ENCODE measurements around the gene SNX20.

SNX20 gene

DNA sequence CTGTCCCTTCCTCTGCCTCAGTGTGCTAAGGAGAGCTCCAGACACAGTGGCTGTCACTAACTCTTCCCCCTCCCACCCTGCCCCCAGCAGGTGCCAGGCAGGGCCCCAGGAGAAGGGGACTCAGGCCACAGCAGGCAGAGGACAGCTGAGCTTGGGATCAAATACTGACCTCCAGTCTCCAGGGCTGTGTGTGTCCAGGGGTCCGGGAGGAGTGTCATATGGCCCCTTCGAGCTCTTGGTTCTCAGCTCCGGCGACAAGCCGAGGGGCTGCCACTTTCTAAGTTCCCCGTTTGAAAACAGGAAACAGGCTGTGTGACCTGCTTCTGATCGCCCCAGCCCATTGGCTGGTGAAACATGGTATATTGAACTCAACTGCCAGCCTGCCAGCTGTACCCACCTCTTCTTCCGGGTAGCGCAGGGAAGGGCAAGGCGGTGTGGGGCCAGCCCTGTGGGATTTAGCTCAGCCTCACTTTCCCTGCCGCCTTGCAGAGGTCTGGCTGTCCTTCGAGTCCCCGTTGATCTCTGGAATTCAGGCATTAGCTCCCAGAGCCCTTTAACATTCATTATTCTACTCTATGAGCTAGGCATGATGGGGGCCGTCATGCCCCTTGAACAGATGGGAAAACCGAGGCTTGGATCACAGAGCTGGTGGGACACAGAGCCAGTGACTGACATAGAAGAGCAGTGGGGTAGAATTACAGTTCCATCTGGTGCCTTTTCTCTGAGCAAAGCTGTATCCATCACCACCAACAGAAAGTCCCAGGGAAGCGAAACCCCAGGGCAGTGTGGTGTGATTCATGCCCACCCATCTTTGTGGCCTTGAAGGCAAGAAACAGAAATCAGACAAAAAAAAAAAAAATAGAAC lies at the start of gene SNX20:
Gene SNX20, minus strand, starts transcription at position 292 of the 865 bp plus-strand sequence. CDS start 3,786 bp downstream, outside the sequence.
- no peak for DNase-seq

GRCh38 chr16:50724306-50724705 lies 43.2 kb upstream of the SNX20 start:
- no peak for DNase-seq

DNA sequence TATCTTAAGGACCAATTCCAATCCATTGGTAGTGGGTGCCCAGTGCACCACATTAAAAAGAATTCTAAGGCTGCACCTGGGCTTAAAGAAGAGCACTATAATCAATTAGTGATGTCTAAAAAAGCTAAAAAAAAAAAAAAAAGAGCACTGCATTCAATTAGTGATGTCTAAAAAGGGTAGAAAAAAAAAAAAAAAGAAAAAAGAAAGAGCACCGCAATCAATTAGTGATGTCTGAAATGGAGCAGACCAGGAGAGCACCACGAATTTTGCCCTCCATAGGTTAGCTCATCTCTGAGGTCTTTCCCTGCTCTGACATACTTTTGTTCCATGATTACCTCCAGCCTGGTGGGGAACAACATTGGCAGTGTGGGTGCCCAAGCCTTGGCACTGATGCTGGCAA lies 41.8 kb upstream of the SNX20 start:
- DNase-seq, result no peak

GRCh38 chr16:50722405-50722737 lies 41.3 kb upstream of the SNX20 start:
- DNase-seq, result no peak

DNA sequence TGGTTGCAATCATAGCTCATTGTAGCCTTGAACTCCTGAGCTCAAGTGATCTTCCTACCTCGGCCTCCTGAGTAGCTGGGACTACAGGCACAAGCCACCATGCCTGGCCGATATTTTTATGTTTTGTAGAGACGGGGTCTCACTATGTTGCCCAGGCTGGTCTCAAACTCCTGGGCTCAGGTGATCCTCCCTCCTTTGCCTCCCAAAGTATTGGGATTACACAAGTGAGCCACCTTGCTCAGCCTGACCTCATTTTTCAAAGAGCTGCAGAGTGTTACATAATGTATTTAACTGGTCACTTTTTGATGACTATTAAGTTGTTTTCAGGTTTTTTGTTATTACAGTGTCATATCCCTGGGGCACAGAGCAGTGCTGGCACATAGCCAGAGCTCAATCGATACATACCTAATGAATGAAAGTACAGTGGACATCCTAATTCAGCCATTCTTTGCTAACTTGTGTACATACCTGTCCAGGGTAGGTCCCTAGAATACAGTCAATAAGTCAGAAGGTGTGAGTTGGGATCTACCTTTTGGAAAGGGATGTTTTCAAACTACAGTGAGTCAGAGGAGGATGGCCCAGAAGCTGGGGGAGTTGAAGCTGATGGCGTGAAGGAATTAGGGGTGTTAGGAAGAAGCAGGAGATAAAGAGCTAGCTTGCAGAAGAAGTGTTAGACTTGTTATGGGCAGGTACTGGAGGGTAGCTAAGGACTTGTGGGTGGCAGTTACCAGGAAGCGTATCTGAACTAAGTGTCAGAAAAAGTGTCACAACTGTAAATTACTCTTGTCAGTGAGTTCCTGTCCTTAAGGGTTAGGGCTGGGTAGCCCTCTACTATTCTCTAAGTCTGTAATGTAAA lies 40.7 kb upstream of the SNX20 start:
- no peak for DNase-seq

DNA sequence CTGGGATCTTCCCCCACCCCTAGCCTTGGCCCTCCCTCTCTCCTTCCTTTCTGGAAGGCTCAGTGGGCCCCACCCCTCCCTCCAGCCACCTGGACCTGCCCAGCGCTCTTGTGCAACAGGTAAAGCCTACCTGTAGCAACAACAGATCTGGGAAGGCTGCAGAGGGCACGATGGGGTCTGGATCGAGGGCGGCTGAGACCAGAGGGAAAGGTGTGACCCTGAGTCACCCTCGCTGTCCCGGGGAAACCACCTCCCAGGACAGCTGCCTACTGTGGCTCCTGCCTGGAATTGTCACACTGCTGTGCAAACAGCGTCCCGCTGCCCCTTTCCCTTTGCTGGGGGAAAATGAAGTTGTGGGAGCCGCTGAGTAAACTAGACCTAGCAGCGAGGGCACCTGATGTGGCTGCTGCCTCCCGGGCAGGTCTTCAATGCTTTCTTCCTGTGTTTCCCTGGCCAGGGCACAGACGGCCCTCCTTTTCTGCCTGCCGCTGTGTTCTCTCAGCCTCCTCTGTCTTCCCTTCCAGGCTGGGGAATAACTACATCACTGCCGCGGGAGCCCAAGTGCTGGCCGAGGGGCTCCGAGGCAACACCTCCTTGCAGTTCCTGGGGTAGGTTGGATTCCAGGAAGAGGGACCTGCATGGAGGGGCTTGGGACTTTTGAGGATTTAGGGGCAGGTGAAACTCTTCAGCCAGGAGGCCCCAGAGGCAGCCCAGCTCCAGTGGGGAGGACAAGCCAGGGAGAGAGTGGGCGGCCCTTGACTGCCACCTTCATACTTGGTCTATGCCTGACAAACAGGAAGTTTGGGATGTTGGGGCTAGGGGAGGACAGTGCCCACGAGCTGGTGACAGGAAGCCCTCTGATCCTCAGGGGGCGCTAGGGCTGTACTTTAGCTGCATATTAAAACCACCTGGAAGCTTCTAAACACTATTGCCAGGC lies 38.6 kb upstream of the SNX20 start:
- no peak for DNase-seq

DNA sequence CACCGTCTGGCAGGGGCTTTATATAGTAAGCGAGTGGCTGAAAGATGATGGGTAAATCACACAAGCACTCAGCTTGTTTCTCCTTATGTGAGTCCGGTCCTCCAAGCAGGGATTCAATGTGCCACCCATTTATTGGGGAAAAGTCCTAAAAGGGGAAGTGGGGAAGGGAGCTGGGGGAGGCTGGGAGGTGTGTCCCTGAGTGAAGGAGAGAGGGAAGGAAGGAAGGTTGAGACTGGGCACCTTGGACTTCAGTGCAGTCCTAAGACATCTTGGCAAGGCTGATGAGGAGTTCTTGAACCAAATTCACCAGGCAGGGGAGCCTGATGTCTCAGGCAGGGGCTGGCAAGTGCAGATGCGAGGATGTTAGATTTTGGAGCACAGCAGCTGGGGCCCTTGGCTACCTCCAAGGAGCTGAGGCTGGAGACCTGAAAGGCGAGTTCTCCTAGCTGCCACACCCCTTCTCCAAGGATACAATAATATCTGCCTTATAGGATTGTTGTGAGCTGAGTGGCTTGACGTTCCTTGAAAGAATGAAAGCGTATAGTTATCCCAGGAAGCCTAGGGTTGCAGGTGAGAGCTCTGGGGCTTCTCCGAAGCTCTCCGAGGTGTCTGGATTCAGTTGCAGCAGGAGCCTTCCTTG lies 37.8 kb upstream of the SNX20 start:
- DNase-seq, result no peak

- DNase-seq, result no peak
Measured at GRCh38 chr16:50718061-50718760, 37.1 kb upstream of the SNX20 start.

- no peak for DNase-seq
Measured at GRCh38 chr16:50717494-50717893, 36.4 kb upstream of the SNX20 start.

- no peak for DNase-seq
Measured at GRCh38 chr16:50717091-50717490, 36.0 kb upstream of the SNX20 start.

DNA sequence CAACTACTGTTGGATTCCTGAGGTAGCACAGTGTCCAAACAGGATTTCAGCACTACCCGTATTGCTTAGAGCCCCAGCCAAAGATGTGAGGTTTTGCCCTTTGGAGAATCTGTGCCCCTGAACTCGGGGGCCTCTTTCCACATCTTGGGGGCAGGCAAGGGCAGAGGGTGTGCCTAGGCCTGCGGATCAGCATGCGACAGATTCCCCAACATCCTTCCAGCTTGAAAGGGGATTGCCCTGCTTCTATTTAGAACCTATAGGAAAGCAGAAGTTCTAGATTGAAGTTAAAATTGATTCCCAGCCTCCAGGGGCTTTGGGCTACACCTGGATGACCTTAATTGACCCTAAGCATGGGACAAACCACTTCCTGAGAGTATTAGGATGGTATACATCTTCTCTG lies 31.8 kb upstream of the SNX20 start:
- DNase-seq, result no peak

GRCh38 chr16:50712560-50712898 lies 31.4 kb upstream of the SNX20 start:
- no peak for DNase-seq

- peak; percentile 45 for DNase-seq
Measured at GRCh38 chr16:50711862-50712559, 30.9 kb upstream of the SNX20 start.

GRCh38 chr16:50711040-50711439 lies 29.9 kb upstream of the SNX20 start:
- DNase-seq, result no peak

- DNase-seq, result no peak
Measured at GRCh38 chr16:50709980-50710379, 28.9 kb upstream of the SNX20 start.

GRCh38 chr16:50709061-50709684 lies 28.1 kb upstream of the SNX20 start:
- DNase-seq, result no peak

- no peak for DNase-seq
Measured at GRCh38 chr16:50708373-50709060, 27.4 kb upstream of the SNX20 start.

- DNase-seq, result no peak
Measured at GRCh38 chr16:50706250-50706649, 25.1 kb upstream of the SNX20 start.

DNA sequence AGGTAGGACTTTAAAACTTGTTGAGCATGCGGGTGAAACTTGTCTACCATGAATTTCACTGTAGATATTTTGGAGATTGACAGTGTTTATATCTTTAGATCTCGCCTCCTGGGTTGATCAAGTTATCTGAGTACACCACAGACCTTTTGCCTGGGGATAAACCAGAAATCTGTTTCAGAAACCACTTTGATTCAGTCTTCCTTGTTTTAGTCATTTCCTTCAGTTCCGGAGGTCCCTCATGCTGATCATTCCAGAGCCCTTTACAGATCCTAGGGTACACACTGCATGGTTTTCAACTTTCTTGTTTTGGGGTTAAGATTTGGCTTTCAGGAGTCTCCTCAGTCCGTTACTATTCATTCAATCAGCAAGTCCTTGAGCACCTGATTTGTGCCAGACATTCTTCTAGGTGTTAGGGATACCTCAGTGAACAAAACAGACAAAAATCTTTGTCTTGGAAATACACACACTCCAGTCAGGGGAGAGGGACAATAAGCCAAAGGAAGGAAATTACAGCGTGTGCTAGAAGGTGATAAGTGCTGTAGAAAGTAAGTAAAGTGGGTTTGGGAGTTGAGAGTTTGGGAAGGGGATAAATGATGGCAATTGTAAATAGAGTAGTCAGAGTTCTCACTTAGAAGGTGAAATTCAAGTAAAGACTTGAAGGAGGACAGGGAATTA lies 24.5 kb upstream of the SNX20 start:
- no peak for DNase-seq

GRCh38 chr16:50704245-50704644 lies 23.1 kb upstream of the SNX20 start:
- no peak for DNase-seq
